Measurements from ENCODE around the gene MDH1B.

- TF ChIP-seq TAF1 (IDR thresholded peaks at IDR 0.05; ENCODE audit: borderline replicate concordance, insufficient read depth, low read length): no peak
- TF ChIP-seq POLR2AphosphoS5 (IDR thresholded peaks at IDR 0.05; ENCODE audit: low read depth, low read length): no peak
- no peak for TF ChIP-seq REST (IDR thresholded peaks at IDR 0.05; ENCODE audit: insufficient read depth in 1 of 2, low read depth in 2 of 2, low read length in 2 of 2)
- TF ChIP-seq SIN3A (IDR thresholded peaks at IDR 0.05; ENCODE audit: borderline replicate concordance, insufficient read depth, low read length): no peak
- TF ChIP-seq FOXP2 (optimal IDR thresholded peaks at IDR 0.05; ENCODE audit: borderline replicate concordance, extremely low read depth, extremely low read length, insufficient read depth): no peak
Observed at GRCh38 chr2:206797376-206797775, 32.2 kb upstream of the MDH1B start.
